Measurements from ENCODE around the gene KRTAP5-6.

DNA sequence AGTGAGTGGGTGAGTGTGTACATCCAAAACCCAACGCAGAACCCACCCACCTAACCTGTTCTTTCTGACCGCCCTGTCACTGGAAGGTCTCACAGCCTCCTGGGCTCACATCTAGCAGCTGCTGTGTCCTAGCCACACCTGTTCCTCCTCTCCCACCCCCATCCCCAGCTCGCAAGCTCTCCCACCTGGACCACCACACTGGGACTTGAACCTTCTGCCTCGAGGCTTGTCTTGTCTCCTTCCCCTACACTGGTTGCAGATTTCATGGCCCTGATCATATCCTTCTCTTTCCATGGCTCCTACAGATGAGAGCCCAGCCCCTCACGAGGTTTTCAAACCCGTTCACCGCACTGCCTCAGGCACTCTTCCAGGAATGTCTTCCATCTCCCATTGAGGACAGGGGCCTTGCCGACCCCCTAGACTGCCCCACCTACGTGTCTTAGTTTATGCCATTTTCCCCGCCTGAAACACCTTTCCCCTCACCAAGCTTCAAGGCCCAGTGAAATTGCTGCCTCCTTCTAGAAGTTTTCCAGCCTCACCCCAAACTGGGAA lies 46.7 kb downstream of the KRTAP5-6 start:
- no peak for TF ChIP-seq POLR2A (IDR thresholded peaks at IDR 0.05; ENCODE audit: borderline replicate concordance, extremely low read depth, insufficient read depth, insufficient read length)
- TF ChIP-seq, protein P1, sequence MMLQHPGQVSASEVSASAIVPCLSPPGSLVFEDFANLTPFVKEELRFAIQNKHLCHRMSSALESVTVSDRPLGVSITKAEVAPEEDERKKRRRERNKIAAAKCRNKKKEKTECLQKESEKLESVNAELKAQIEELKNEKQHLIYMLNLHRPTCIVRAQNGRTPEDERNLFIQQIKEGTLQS (IDR thresholded peaks at IDR 0.05): no peak
- TF ChIP-seq SRF (IDR thresholded peaks at IDR 0.05; ENCODE audit: low read depth): no peak
- no peak for TF ChIP-seq YY1 (IDR thresholded peaks at IDR 0.05; ENCODE audit: extremely low read depth, insufficient replicate concordance, low read depth, low read length)
